ENCODE measurements around the gene TTC27.

GRCh38 chr2:32671885-32672533 lies 44.2 kb downstream of the TTC27 start:
- TF ChIP-seq CTCF (optimal IDR thresholded peaks at IDR 0.05 in 1 of 3, IDR thresholded peaks at IDR 0.05 in 1 of 3, conservative IDR thresholded peaks at IDR 0.05 in 1 of 3; ENCODE audit: extremely low read depth in 1 of 3, insufficient read depth in 2 of 3, low read length in 3 of 3) (no peak), EZH2 (IDR thresholded peaks at IDR 0.05; ENCODE audit: low read length) (no peak)

Data from keratinocyte (primary cell).